Measurements from ENCODE around the gene HSPB6.

- TF ChIP-seq CTCF (IDR thresholded peaks at IDR 0.05), result no peak
- no peak for TF ChIP-seq EP300 (IDR thresholded peaks at IDR 0.05)
Measured at GRCh38 chr19:35774274-35775045, 17.6 kb upstream of the HSPB6 start.

Measured in sigmoid colon (tissue), 4 donors.